Ovary (tissue), 3 donors: ENCODE measurements around the gene MAP2K1.

Source experiments
- CTCF ChIP-seq, 3 donors: fragments of 450-650 bp in 2 of 3; fragments of 200-600 bp in 1 of 3; IDR thresholded peaks; one replicate each; pipeline versions ENCODE4 v1.5.1 to v1.8.0; 2016 to 2022; ENCODE audit warnings: antibody characterized with exemption in 3 of 3, mild to moderate bottlenecking in 1 of 3
- POLR2A ChIP-seq: fragments of 450-650 bp; IDR thresholded peaks from one replicate; pipeline ENCODE4 v1.6.1; 2017; ENCODE audit warnings: antibody characterized with exemption, mild to moderate bottlenecking, moderate library complexity
- donor health status: DM: no; HTN: no; CAD: no.

DNA sequence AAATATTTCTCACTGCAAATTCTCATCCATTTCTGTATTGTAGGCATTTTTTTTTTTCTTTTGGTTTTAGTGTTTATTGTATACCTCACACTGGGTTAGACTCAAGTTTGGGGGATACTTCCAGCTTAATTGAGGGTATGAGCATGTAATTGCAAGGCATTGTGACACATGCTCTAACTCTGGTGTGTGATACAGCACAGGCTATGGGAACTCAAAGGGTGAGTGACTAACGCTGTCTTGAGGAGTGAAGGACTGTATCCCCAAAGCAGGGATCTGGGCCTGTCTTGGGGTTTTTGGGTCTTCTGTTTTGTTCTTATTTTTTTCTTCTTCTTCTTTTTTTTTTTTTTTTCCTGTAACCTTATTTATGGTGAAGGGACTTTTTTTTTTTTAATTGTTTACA is 26.9 kb downstream of the MAP2K1 start:
- TF ChIP-seq CTCF (IDR thresholded peaks at IDR 0.05) (no peak), POLR2A (no peak)
